NCI-H526 (cell line): ENCODE measurements around the gene DESI1.
"Not testable (repeated sequence)": the region's sequence is repeated elsewhere in the genome, so short reads cannot be mapped to it uniquely, and the experiment has no call there.

Source experiments
- DNase-seq, 2 experiments: peaks; one replicate each; lab custom pipeline; 2025; lab: John Stamatoyannopoulos, UW

Gene DESI1

GRCh38 chr22:41620589-41621098, at the start of gene DESI1:
Gene DESI1 (minus strand): TSS chr22:41621043. CDS start chr22:41620839, 204 bp downstream.
- DNase-seq = peak; percentile 42 to 58

GRCh38 chr22:41668971-41669911, 48.4 kb upstream of the DESI1 start:
- DNase-seq = no peak

GRCh38 chr22:41664951-41665350, 44.1 kb upstream of the DESI1 start:
- no peak for DNase-seq

- no peak for DNase-seq
These were observed 43.6 kb upstream of the DESI1 start for GRCh38 chr22:41664490-41664889.

- not testable (repeated sequence) for DNase-seq
These were observed 42.8 kb upstream of the DESI1 start for GRCh38 chr22:41663594-41663993.

- no peak for DNase-seq
These were observed 40.9 kb upstream of the DESI1 start for GRCh38 chr22:41661713-41662112.

GRCh38 chr22:41661088-41661487, 40.2 kb upstream of the DESI1 start:
- no peak for DNase-seq

GRCh38 chr22:41660416-41660815, 39.6 kb upstream of the DESI1 start:
- DNase-seq = no peak

- no peak for DNase-seq
These were observed 39.1 kb upstream of the DESI1 start for GRCh38 chr22:41659941-41660340.

GRCh38 chr22:41658869-41659268, 38.0 kb upstream of the DESI1 start:
- DNase-seq = no peak

- no peak for DNase-seq
These were observed 36.9 kb upstream of the DESI1 start for GRCh38 chr22:41657709-41658108.

GRCh38 chr22:41656556-41656955, 35.7 kb upstream of the DESI1 start:
- DNase-seq = no peak

- no peak for DNase-seq
These were observed 33.5 kb upstream of the DESI1 start for GRCh38 chr22:41654322-41654721.

- no peak for DNase-seq
These were observed 30.0 kb upstream of the DESI1 start for GRCh38 chr22:41650821-41651220.

GRCh38 chr22:41650229-41650628, 29.4 kb upstream of the DESI1 start:
- no peak for DNase-seq

GRCh38 chr22:41648432-41648831, 27.6 kb upstream of the DESI1 start:
- DNase-seq = no peak

- DNase-seq = no peak
These were observed 26.9 kb upstream of the DESI1 start for GRCh38 chr22:41647771-41648170.

GRCh38 chr22:41642331-41643110, 21.7 kb upstream of the DESI1 start:
- no peak for DNase-seq

GRCh38 chr22:41641854-41642253, 21.0 kb upstream of the DESI1 start:
- no peak for DNase-seq

GRCh38 chr22:41638748-41639147, 17.9 kb upstream of the DESI1 start:
- DNase-seq = no peak

GRCh38 chr22:41638124-41638523, 17.3 kb upstream of the DESI1 start:
- DNase-seq = no peak

GRCh38 chr22:41637623-41638022, 16.8 kb upstream of the DESI1 start:
- DNase-seq = not testable (repeated sequence)

GRCh38 chr22:41636467-41636866, 15.6 kb upstream of the DESI1 start:
- DNase-seq = no peak
